HepG2 (cell line): Measurements from ENCODE around the gene OR10J1. TPM values are rescaled to one million over a fixed set of nuclear protein-coding genes. Genes with fewer than 3 reads are reported as not detected.

Experiments
- ATAC-seq: fragments of 200-7000 bp; cut with Tn5 transposase; 3 replicates; pipeline ENCODE4 v1.9.1; 2020; ENCODE audit warnings: mild to moderate bottlenecking, moderate library complexity
- BruUV-seq: library from RNA; stranded (reverse); fragments of 400-500 nt; replicated peaks from 2 replicates; lab custom pipeline; 2021; lab: Mats Ljungman, UMichigan
- CTCF ChIA-PET: fragments of 300-600 bp; formaldehyde crosslinking; extraction: SDS; loops from one replicate; lab custom pipeline; 2021; ENCODE audit warnings: low total read pairs, inconsistent platforms, low intra/inter-chr PET ratio; lab: Yijun Ruan, JAX
- POLR2A ChIA-PET: fragments of 350-600 bp; sonication (Branson Sonifier 250); formaldehyde crosslinking; loops from one replicate; lab custom pipeline; 2020; ENCODE audit warnings: antibody characterized with exemption, inconsistent platforms; lab: Yijun Ruan, JAX
- DNase-seq: peaks from one replicate; pipeline ENCODE4 v3.0.0-alpha.2; 2015; ENCODE audit warnings: low spot score
- FAIRE-seq: peaks from 3 replicates; lab custom pipeline; 2011; peaks lifted over from hg19 to GRCh38; lab: Jason Lieb, UNC
- H2AFZ ChIP-seq: one replicate; pipeline ENCODE4 v1.6.1; 2011; ENCODE audit warnings: low read length, inconsistent platforms
- H3K27ac ChIP-seq: fragments of 300-600 bp; 3 replicates; pipeline ENCODE4 v1.8.0; 2011; ENCODE audit warnings: mixed run types, mild to moderate bottlenecking, mixed read lengths, low read length, inconsistent platforms; ENCODE audit not compliant: insufficient read depth; ENCODE audit errors: extremely low read length
- H3K27me3 ChIP-seq, 2 experiments: fragments of 200-600 bp in 1 of 2; 2 replicates in 1 of 2; 3 replicates in 1 of 2; pipeline versions ENCODE4 v1.6.0 to v1.8.0; 2011; ENCODE audit warnings: low read length in 2 of 2, mild to moderate bottlenecking in 2 of 2, moderate library complexity in 2 of 2, inconsistent platforms in 1 of 2; ENCODE audit not compliant: insufficient read depth in 2 of 2, control insufficient read depth in 1 of 2
- H3K36me3 ChIP-seq, 2 experiments: fragments of 200-600 bp in 1 of 2; replicated peaks in 1 of 2; 2 replicates in 1 of 2; 3 replicates in 1 of 2; pipeline versions ENCODE4 v1.5.1 to v1.8.0; 2011; ENCODE audit warnings: low read length in 2 of 2, inconsistent platforms in 1 of 2; ENCODE audit not compliant: insufficient read depth in 2 of 2, control insufficient read depth in 1 of 2
- H3K4me1 ChIP-seq: 2 replicates; pipeline ENCODE4 v1.5.1; 2012; ENCODE audit warnings: low read length, inconsistent platforms; ENCODE audit not compliant: insufficient read depth
- H3K4me2 ChIP-seq: 2 replicates; pipeline ENCODE4 v1.6.0; 2011; ENCODE audit warnings: low read depth, low read length, inconsistent platforms
- H3K4me3 ChIP-seq, 3 experiments: fragments of 200-600 bp in 1 of 3; sonication (generic), shearing (Covaris generic) in 1 of 3; replicated peaks in 1 of 3; 2 replicates each; pipeline ENCODE4 v1.5.1; 2011 to 2016; ENCODE audit warnings: low read length in 3 of 3, inconsistent platforms in 2 of 3, low read depth in 2 of 3, mild to moderate bottlenecking in 2 of 3, control low read depth in 1 of 3, mixed read lengths in 1 of 3; ENCODE audit not compliant: insufficient read depth in 1 of 3
- H3K79me2 ChIP-seq: one replicate; pipeline ENCODE4 v1.6.1; 2011; ENCODE audit warnings: low read length, inconsistent platforms; ENCODE audit not compliant: insufficient read depth
- H3K9ac ChIP-seq: 2 replicates; pipeline ENCODE4 v1.6.0; 2011; ENCODE audit warnings: mild to moderate bottlenecking, low read depth, low read length, inconsistent platforms; ENCODE audit not compliant: insufficient read depth
- H3K9me3 ChIP-seq: 2 replicates; pipeline ENCODE4 v1.5.1; 2012; ENCODE audit warnings: mild to moderate bottlenecking, low read length
- H4K20me1 ChIP-seq: 2 replicates; pipeline ENCODE4 v1.6.0; 2011; ENCODE audit warnings: inconsistent platforms, mild to moderate bottlenecking, low read length, moderate library complexity; ENCODE audit not compliant: insufficient read depth
- CCDC6 ChIP-seq: sonication (generic); formaldehyde crosslinking; IDR thresholded peaks from 2 replicates; pipeline ENCODE4 v1.8.1; 2022; ENCODE audit warnings: mild to moderate bottlenecking, missing genetic modification reagents, moderate library complexity
- POLR2AphosphoS5 ChIP-seq: IDR thresholded peaks from 2 replicates; pipeline ENCODE4 v1.6.1; 2012; ENCODE audit warnings: low read depth, low read length
- RAD51 ChIP-seq: fragments of 450-650 bp; IDR thresholded peaks from 2 replicates; pipeline ENCODE4 v1.6.1; 2016; ENCODE audit warnings: borderline replicate concordance
- RELA ChIP-seq: sonication (generic); formaldehyde crosslinking; IDR thresholded peaks from 2 replicates; pipeline ENCODE4 v1.4.0; 2020; ENCODE audit warnings: missing genetic modification reagents
- WGBS: methylation state at CpG from one replicate; pipeline ENCODE4 v1.1.6; 2017; ENCODE audit warnings: low lambda C conversion rate; 5-methylcytosine and 5-hydroxymethylcytosine counted together
- in situ Hi-C: cut with HindIII; loops from 2 replicates; pipeline ENCODE4 v1.10.0; 2017; ENCODE audit warnings: low pct_unique_long_range_greater_than_20kb; ENCODE audit not compliant: extremely low pct_ligation_motif_present
- intact Hi-C: fragments of 100-400 bp; cut with micrococcal nuclease; formaldehyde crosslinking; loops from one replicate; pipeline ENCODE4 v1.10.0; 2022; ENCODE audit not compliant: unreplicated experiment
- polyA plus RNA-seq, 8 experiments: library from polyadenylated mRNA; depleted of rRNA in 3 of 8; stranded (reverse) in 7 of 8; unstranded in 1 of 8; fragments of >200 nt; fragmentation: Illumina TruSeq in 4 of 8; extraction: Trizol in 4 of 8; gene quantifications; 2 replicates each; pipeline versions ENCODE4 v1.2.1 to v1.2.3, GENCODE V29; 2011 to 2016; ENCODE audit warnings: low read depth in 4 of 8, missing spikeins in 1 of 8, mixed read lengths in 1 of 8; ENCODE audit not compliant: insufficient read depth in 1 of 8
- total RNA-seq, 5 experiments: library from RNA; depleted of rRNA; stranded (reverse); fragments of >200 nt; fragmentation: Illumina TruSeq; extraction: Trizol; gene quantifications; 2 replicates each; pipeline ENCODE4 v1.2.3, GENCODE V29; 2016; ENCODE audit warnings: low read depth in 1 of 5
- TF ChIP-seq, protein P1 (sequence below): sonication (generic); formaldehyde crosslinking; IDR thresholded peaks from 2 replicates; pipeline ENCODE4 v1.4.0; 2020; ENCODE audit warnings: mild to moderate bottlenecking, missing genetic modification reagents
- TF ChIP-seq, protein P2 (sequence below): IDR thresholded peaks from 2 replicates; pipeline ENCODE4 v1.6.1; 2016; ENCODE audit warnings: low read depth, borderline replicate concordance

Gene OR10J1
- total and polyA plus RNA-seq, 2 of the 13 experiments (the other 11 are each of a cell fraction or from before 2014, with no cell fraction given) = not detected

DNA sequence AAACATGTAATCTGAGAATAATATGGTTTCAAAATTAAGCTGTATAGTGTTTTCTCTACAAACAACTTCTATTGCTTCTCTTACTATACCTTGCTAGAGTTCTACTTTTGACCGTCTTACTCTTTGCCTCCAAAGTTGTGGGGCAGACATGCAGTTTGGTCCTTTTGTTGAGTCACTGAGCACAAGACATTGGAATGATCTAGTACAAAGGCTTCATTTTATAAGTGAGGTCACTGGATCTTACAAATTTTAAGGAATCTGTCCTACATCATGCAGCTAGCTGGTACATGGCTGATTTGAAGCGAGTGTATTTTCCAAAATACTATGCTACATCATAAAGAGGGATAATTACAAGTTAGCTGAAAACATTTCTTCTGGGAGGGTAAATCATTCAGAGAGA lies 28.8 kb downstream of the OR10J1 start:
- no peaks in the 10 kb centered on the region for H3K4me1 ChIP-seq
- no peak overlapping the region for H3K27ac ChIP-seq
- DNase-seq (no peak), ATAC-seq (no peak), FAIRE-seq (no peak)
- H4K20me1 ChIP-seq = no peaks in the 10 kb centered on the region
- no peaks in the 10 kb centered on the region for H3K27me3 ChIP-seq
- peaks cover 88% of the 10 kb centered on the region for H3K9me3 ChIP-seq
- no peak overlapping the region for H3K9ac ChIP-seq
- H2AFZ ChIP-seq = no peak overlapping the region
- H3K79me2 ChIP-seq = no peaks in the 10 kb centered on the region
- ChIA-PET CTCF (no interaction called here), POLR2A (no interaction called here)
- 39% methylated on average over 2 of the region's 2 CpGs for WGBS
- H3K4me3 ChIP-seq = no peak overlapping the region
- no peak for TF ChIP-seq RELA (CRISPR knock-in tag)
- TF ChIP-seq CCDC6 (CRISPR knock-in tag) = no peak
- TF ChIP-seq, protein P1, sequence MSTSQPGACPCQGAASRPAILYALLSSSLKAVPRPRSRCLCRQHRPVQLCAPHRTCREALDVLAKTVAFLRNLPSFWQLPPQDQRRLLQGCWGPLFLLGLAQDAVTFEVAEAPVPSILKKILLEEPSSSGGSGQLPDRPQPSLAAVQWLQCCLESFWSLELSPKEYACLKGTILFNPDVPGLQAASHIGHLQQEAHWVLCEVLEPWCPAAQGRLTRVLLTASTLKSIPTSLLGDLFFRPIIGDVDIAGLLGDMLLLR (CRISPR knock-in tag) = no peak
- H3K36me3 ChIP-seq = no peaks in the 10 kb centered on the region
- BruUV-seq = no TSS peak
- in situ Hi-C loops (no loop called here), intact Hi-C loops (no loop called here)
- no peak overlapping the region for H3K4me2 ChIP-seq

DNA sequence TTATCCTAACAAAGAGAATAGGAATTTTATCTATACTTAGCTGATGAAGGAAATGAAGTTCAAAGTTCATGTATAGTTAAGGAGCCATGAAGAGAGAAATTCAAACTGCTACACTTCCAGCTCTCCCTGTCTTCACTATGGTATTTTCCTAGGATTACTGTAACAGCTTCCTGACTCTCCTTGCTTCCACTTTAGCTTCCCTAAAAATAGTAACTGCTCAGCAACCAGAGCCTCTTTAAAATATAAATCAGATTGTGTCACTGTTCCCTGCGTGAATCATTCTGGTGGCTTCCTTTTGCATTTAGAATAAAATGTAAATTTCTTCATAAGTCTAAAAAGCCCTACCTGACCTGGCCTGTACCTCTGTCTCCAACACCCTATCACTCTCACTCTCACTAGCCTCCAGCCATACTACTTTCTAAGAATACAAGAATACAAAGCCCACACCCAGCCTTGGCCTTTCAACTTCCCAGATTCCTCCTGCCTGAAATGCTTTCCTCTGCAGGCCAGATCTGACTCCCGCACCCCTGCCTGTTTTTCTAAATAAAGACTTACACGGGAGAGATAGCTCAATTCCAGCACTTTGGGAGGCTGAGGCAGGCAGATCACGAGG lies 30.5 kb downstream of the OR10J1 start:
- POLR2A ChIA-PET = no interaction called here

More for the DNA sequence above, 30.5 kb downstream of the OR10J1 start:
- Histone ChIP-seq H3K36me3 (no peaks in the 10 kb centered on the region), H3K9ac (no peak overlapping the region), H3K4me1 (no peaks in the 10 kb centered on the region), H3K79me2 (no peaks in the 10 kb centered on the region), H3K4me3 (no peak overlapping the region), H2AFZ (no peak overlapping the region), H3K27me3 (no peaks in the 10 kb centered on the region), H4K20me1 (no peaks in the 10 kb centered on the region), H3K27ac (no peak overlapping the region), H3K4me2 (no peak overlapping the region), H3K9me3 (peaks cover 87% of the 10 kb centered on the region)
- 29% methylated on average over 4 of the region's 4 CpGs for WGBS
- TF ChIP-seq RAD51 (no peak), POLR2AphosphoS5 (no peak)
- TF ChIP-seq, protein P2, sequence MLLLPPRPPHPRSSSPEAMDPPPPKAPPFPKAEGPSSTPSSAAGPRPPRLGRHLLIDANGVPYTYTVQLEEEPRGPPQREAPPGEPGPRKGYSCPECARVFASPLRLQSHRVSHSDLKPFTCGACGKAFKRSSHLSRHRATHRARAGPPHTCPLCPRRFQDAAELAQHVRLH (CRISPR knock-in tag) = no peak
- FAIRE-seq (no peak), ATAC-seq (no peak), DNase-seq (no peak)
- BruUV-seq = no TSS peak
- CTCF ChIA-PET = no interaction called here
- in situ Hi-C loops (no loop called here), intact Hi-C loops (no loop called here)
